Smooth muscle cell of the coronary artery (primary cell): ENCODE results near the gene MAGEA1. TPM values are rescaled to one million over a fixed set of nuclear protein-coding genes. Genes with fewer than 3 reads are reported as not detected.

Source experiments
- total RNA-seq: library from RNA; depleted of rRNA; stranded (reverse); fragments of >200 nt; gene quantifications from 2 replicates; pipeline ENCODE4 v1.2.3, GENCODE V29; 2014; ENCODE audit warnings: low replicate concordance

The MAGEA1 gene, protein sequence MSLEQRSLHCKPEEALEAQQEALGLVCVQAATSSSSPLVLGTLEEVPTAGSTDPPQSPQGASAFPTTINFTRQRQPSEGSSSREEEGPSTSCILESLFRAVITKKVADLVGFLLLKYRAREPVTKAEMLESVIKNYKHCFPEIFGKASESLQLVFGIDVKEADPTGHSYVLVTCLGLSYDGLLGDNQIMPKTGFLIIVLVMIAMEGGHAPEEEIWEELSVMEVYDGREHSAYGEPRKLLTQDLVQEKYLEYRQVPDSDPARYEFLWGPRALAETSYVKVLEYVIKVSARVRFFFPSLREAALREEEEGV
- total RNA-seq, result not detected in 2 replicates

DNA sequence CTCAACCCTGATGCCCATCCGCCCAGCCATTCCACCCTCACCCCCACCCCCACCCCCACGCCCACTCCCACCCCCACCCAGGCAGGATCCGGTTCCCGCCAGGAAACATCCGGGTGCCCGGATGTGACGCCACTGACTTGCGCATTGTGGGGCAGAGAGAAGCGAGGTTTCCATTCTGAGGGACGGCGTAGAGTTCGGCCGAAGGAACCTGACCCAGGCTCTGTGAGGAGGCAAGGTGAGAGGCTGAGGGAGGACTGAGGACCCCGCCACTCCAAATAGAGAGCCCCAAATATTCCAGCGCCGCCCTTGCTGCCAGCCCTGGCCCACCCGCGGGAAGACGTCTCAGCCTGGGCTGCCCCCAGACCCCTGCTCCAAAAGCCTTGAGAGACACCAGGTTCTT is at the start of gene MAGEA1:
TSS of gene MAGEA1 (plus strand) at position 154 of the 400 bp plus-strand sequence. CDS start 3,106 bp downstream, outside the sequence.

Other genes starting within 250 kb of the MAGEA1 start
- gene PNMA5, start 185.2 kb upstream of the MAGEA1 start, total RNA-seq, result not detected in 2 replicates
- 0.70 TPM in 1 of 2 replicates, not detected in the other for gene PNMA3, start 122.8 kb upstream of the MAGEA1 start, total RNA-seq
- gene PNMA6A, start 106.8 kb upstream of the MAGEA1 start, total RNA-seq, result 0.68 and 2.2 TPM in 2 replicates
- not detected in 2 replicates for gene PNMA6F, start 142.5 kb downstream of the MAGEA1 start, total RNA-seq
- gene ZNF275, start 154.9 kb downstream of the MAGEA1 start, total RNA-seq, result 5.3 and 6.5 TPM in 2 replicates
- not detected in 2 replicates for gene PNMA6E, start 222.1 kb downstream of the MAGEA1 start, total RNA-seq
- gene ZFP92, start 232.2 kb downstream of the MAGEA1 start, total RNA-seq, result under 0.01 and 0.08 TPM in 2 replicates